MM.1S (cell line): Measurements from ENCODE around the gene F2RL3.

Experiments used
- DNase-seq: peaks from one replicate; pipeline ENCODE4 v3.0.0-alpha.2; 2015
- H2AFZ ChIP-seq: fragments of 300-600 bp; sonication (generic); 2 replicates; pipeline ENCODE4 v1.6.0; 2016; ENCODE audit warnings: antibody characterized with exemption, low read length
- H3F3A ChIP-seq: fragments of 300-600 bp; sonication (generic); 2 replicates; pipeline ENCODE4 v1.6.1; 2016; ENCODE audit warnings: mild to moderate bottlenecking, antibody characterized with exemption, low read length, moderate library complexity, mixed read lengths; ENCODE audit not compliant: insufficient read depth
- H3K27ac ChIP-seq: fragments of 300-600 bp; sonication (generic); 2 replicates; pipeline ENCODE4 v1.5.1; 2016; ENCODE audit warnings: mild to moderate bottlenecking, low read length
- H3K27me3 ChIP-seq: fragments of 300-600 bp; sonication (generic); replicated peaks from 2 replicates; pipeline ENCODE4 v1.6.0; 2016; ENCODE audit warnings: low read length; ENCODE audit not compliant: insufficient read depth
- H3K36me3 ChIP-seq: fragments of 300-600 bp; sonication (generic); replicated peaks from 2 replicates; pipeline ENCODE4 v1.6.1; 2016; ENCODE audit warnings: mild to moderate bottlenecking, low read length, mixed read lengths; ENCODE audit not compliant: insufficient read depth
- H3K4me1 ChIP-seq: fragments of 300-600 bp; sonication (generic); 2 replicates; pipeline ENCODE4 v1.6.1; 2016; ENCODE audit warnings: low read length, mixed read lengths
- H3K4me2 ChIP-seq: fragments of 300-600 bp; sonication (generic); 2 replicates; pipeline ENCODE4 v1.6.0; 2016; ENCODE audit warnings: low read depth, low read length
- H3K4me3 ChIP-seq: fragments of 300-600 bp; sonication (generic); 2 replicates; pipeline ENCODE4 v1.5.1; 2016; ENCODE audit warnings: low read length, mixed read lengths
- H3K79me2 ChIP-seq: fragments of 300-600 bp; sonication (generic); 2 replicates; pipeline ENCODE4 v1.6.1; 2016; ENCODE audit warnings: mixed run types, low read length, mixed read lengths
- H3K9ac ChIP-seq: fragments of 300-600 bp; sonication (generic); 2 replicates; pipeline ENCODE4 v1.6.1; 2016; ENCODE audit warnings: low read length, mixed read lengths
- H3K9me2 ChIP-seq: fragments of 300-600 bp; sonication (generic); replicated peaks from 2 replicates; pipeline ENCODE4 v1.6.1; 2016; ENCODE audit warnings: mild to moderate bottlenecking, low read length, mixed read lengths; ENCODE audit not compliant: insufficient read depth
- H3K9me3 ChIP-seq: fragments of 300-600 bp; sonication (generic); replicated peaks from 2 replicates; pipeline ENCODE4 v1.6.1; 2016; ENCODE audit warnings: mild to moderate bottlenecking, low read length, mixed read lengths; ENCODE audit not compliant: insufficient read depth
- H4K20me1 ChIP-seq: fragments of 300-600 bp; sonication (generic); 2 replicates; pipeline ENCODE4 v1.6.1; 2016; ENCODE audit warnings: mild to moderate bottlenecking, low read length, moderate library complexity, mixed read lengths; ENCODE audit not compliant: insufficient read depth
- CTCF ChIP-seq: fragments of 300-600 bp; sonication (generic); IDR thresholded peaks from 2 replicates; pipeline ENCODE4 v1.5.1; 2016; ENCODE audit warnings: antibody characterized with exemption, low read length, mixed read lengths
- EZH2 ChIP-seq: fragments of 300-600 bp; sonication (generic); optimal IDR thresholded peaks from 2 replicates; pipeline ENCODE3; 2017; ENCODE audit warnings: low read depth, mild to moderate bottlenecking, antibody characterized with exemption, low read length, mixed read lengths
- EZH2phosphoT487 ChIP-seq: fragments of 300-600 bp; sonication (generic); IDR thresholded peaks from 2 replicates; pipeline ENCODE4 v1.6.1; 2018; ENCODE audit warnings: antibody characterized with exemption, low read length

The F2RL3 gene

GRCh38 chr19:16851031-16851712, 37.6 kb upstream of the F2RL3 start:
- Histone ChIP-seq H3K79me2 (no peaks in the 10 kb centered on the region), H3K9ac (no peak overlapping the region), H3K27me3 (no peaks in the 10 kb centered on the region), H4K20me1 (no peaks in the 10 kb centered on the region), H3K4me2 (no peak overlapping the region), H3K36me3 (no peaks in the 10 kb centered on the region), H3K27ac (no peak overlapping the region), H2AFZ (no peak overlapping the region), H3K9me3 (no peaks in the 10 kb centered on the region), H3F3A (no peaks in the 10 kb centered on the region), H3K4me3 (no peak overlapping the region), H3K9me2 (no peaks in the 10 kb centered on the region), H3K4me1 (no peaks in the 10 kb centered on the region)
- no peak for TF ChIP-seq EZH2phosphoT487
- no peak for TF ChIP-seq CTCF
- no peak for TF ChIP-seq EZH2
- DNase-seq, result no peak

GRCh38 chr19:16853066-16853465, 35.7 kb upstream of the F2RL3 start:
- Histone ChIP-seq H3K9me3 (no peaks in the 10 kb centered on the region), H3K9me2 (no peaks in the 10 kb centered on the region), H3K4me2 (no peak overlapping the region), H4K20me1 (no peaks in the 10 kb centered on the region), H3K4me1 (no peaks in the 10 kb centered on the region), H2AFZ (no peak overlapping the region), H3K27ac (no peak overlapping the region), H3K36me3 (no peaks in the 10 kb centered on the region), H3K79me2 (no peaks in the 10 kb centered on the region), H3K9ac (no peak overlapping the region), H3K27me3 (no peaks in the 10 kb centered on the region), H3F3A (no peaks in the 10 kb centered on the region), H3K4me3 (no peak overlapping the region)
- TF ChIP-seq CTCF, result no peak
- no peak for TF ChIP-seq EZH2
- TF ChIP-seq EZH2phosphoT487, result no peak
- DNase-seq, result no peak

- no peak overlapping the region for H2AFZ ChIP-seq
- H3K27ac ChIP-seq, result no peak overlapping the region
- TF ChIP-seq EZH2, result no peak
- TF ChIP-seq CTCF, result no peak
- TF ChIP-seq EZH2phosphoT487, result no peak
- no peaks in the 10 kb centered on the region for H3K27me3 ChIP-seq
- no peaks in the 10 kb centered on the region for H4K20me1 ChIP-seq
- no peak for DNase-seq
- H3K9me2 ChIP-seq, result no peaks in the 10 kb centered on the region
- no peaks in the 10 kb centered on the region for H3F3A ChIP-seq
- no peaks in the 10 kb centered on the region for H3K79me2 ChIP-seq
- no peaks in the 10 kb centered on the region for H3K9me3 ChIP-seq
- H3K4me3 ChIP-seq, result no peak overlapping the region
- no peak overlapping the region for H3K9ac ChIP-seq
- H3K4me1 ChIP-seq, result no peaks in the 10 kb centered on the region
- no peaks in the 10 kb centered on the region for H3K36me3 ChIP-seq
- H3K4me2 ChIP-seq, result no peak overlapping the region
These were observed 32.7 kb upstream of the F2RL3 start for GRCh38 chr19:16856091-16856490.
